Neural progenitor cell (in vitro differentiated cells): Measurements from ENCODE around the gene IQGAP2. TPM values are rescaled to one million over a fixed set of nuclear protein-coding genes. Genes with fewer than 3 reads are reported as not detected.

Experiments
- DNase-seq: peaks from one replicate; pipeline ENCODE4 v3.0.0-alpha.2; 2016; ENCODE audit warnings: low spot score
- H2AFZ ChIP-seq: fragments of 200-600 bp; sonication (generic); replicated peaks from 2 replicates; pipeline ENCODE4 v1.6.1; 2016; ENCODE audit warnings: antibody characterized with exemption
- H3F3A ChIP-seq: fragments of 200-600 bp; sonication (generic); 2 replicates; pipeline ENCODE4 v1.6.1; 2016; ENCODE audit warnings: antibody characterized with exemption, low read depth
- H3K27ac ChIP-seq: fragments of 200-600 bp; sonication (generic); 2 replicates; pipeline ENCODE4 v1.5.1; 2016; ENCODE audit warnings: mild to moderate bottlenecking
- H3K27me3 ChIP-seq: fragments of 200-600 bp; sonication (generic); 2 replicates; pipeline ENCODE4 v1.6.1; 2016; ENCODE audit warnings: mild to moderate bottlenecking, moderate library complexity
- H3K36me3 ChIP-seq: fragments of 200-600 bp; sonication (generic); 2 replicates; pipeline ENCODE4 v1.5.1; 2016
- H3K4me1 ChIP-seq: fragments of 200-600 bp; sonication (generic); 2 replicates; pipeline ENCODE4 v1.6.1; 2016; ENCODE audit warnings: mixed run types
- H3K4me2 ChIP-seq: fragments of 200-600 bp; sonication (generic); 2 replicates; pipeline ENCODE4 v1.6.1; 2016
- H3K4me3 ChIP-seq: fragments of 200-600 bp; sonication (generic); 2 replicates; pipeline ENCODE4 v1.5.1; 2016
- H3K79me2 ChIP-seq: fragments of 200-600 bp; sonication (generic); 2 replicates; pipeline ENCODE4 v1.6.1; 2016; ENCODE audit warnings: low read depth
- H3K9ac ChIP-seq: fragments of 200-600 bp; sonication (generic); 2 replicates; pipeline ENCODE4 v1.6.1; 2016
- H3K9me3 ChIP-seq: fragments of 200-600 bp; sonication (generic); 2 replicates; pipeline ENCODE4 v1.5.1; 2016; ENCODE audit warnings: low read depth
- H4K20me1 ChIP-seq: fragments of 200-600 bp; sonication (generic); 2 replicates; pipeline ENCODE4 v1.6.1; 2016; ENCODE audit warnings: low read depth
- H3K27ac Mint-ChIP-seq: 3 replicates; pipeline ENCODE4 v1.8.0; 2021; ENCODE audit warnings: mixed read lengths
- H3K27me3 Mint-ChIP-seq: 2 replicates; pipeline ENCODE4 v1.8.0; 2022; ENCODE audit warnings: low read depth, mild to moderate bottlenecking, inconsistent platforms, moderate library complexity, mixed read lengths; ENCODE audit not compliant: insufficient read depth
- H3K36me3 Mint-ChIP-seq: 3 replicates; pipeline ENCODE4 v1.8.0; 2021; ENCODE audit warnings: mixed read lengths
- H3K4me1 Mint-ChIP-seq: 3 replicates; pipeline ENCODE4 v1.8.0; 2021; ENCODE audit warnings: mixed read lengths
- H3K4me3 Mint-ChIP-seq: 3 replicates; pipeline ENCODE4 v1.8.0; 2021; ENCODE audit warnings: mild to moderate bottlenecking, moderate library complexity, mixed read lengths
- H3K9me3 Mint-ChIP-seq: 3 replicates; pipeline ENCODE4 v1.8.0; 2020; ENCODE audit warnings: mixed read lengths
- EZH2 ChIP-seq: fragments of 200-600 bp; sonication (generic); IDR thresholded peaks from 2 replicates; pipeline ENCODE4 v1.6.1; 2017; ENCODE audit warnings: antibody characterized with exemption, mild to moderate bottlenecking, moderate library complexity
- EZH2phosphoT487 ChIP-seq: fragments of 200-600 bp; sonication (generic); IDR thresholded peaks from 2 replicates; pipeline ENCODE4 v1.6.1; 2017; ENCODE audit warnings: antibody characterized with exemption
- total RNA-seq: library from RNA; depleted of rRNA; stranded (reverse); fragments of >200 nt; gene quantifications from 2 replicates; pipeline ENCODE4 v1.2.3, GENCODE V29; 2015; ENCODE audit warnings: low replicate concordance
- TF ChIP-seq, protein P1 (sequence below): fragments of 200-600 bp; sonication (generic); IDR thresholded peaks from 2 replicates; pipeline ENCODE4 v1.5.1; 2017; ENCODE audit warnings: antibody characterized with exemption, mild to moderate bottlenecking

IQGAP2 gene
- total RNA-seq, 1 donor from 2014 or later, result 37.7 TPM

DNA sequence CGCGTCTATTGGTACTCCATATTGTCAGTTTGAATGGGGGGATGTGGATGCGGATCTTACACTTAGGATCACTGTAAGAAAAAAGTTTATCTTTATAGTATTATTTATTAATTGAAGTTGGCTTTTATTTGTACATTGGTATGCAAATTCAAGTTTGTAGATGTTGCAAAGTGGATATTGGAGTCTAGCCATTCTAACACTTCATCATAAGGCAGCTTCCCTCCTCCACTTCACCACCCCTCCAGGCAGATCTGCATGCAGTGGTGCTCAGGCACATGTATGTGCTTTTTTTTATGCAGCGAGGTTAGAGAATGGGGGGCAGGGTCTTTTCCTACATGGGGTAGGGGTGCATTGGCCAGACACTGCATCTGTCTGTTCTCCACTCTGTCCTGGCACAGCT is 84.3 kb downstream of the IQGAP2 start:
- Histone ChIP-seq H3F3A (peaks cover 5% of the 10 kb centered on the region), H3K36me3 (no peaks in the 10 kb centered on the region), H3K4me1 (peaks cover 42% of the 10 kb centered on the region), H4K20me1 (no peaks in the 10 kb centered on the region), H3K27ac (no peak overlapping the region), H3K4me3 (no peak overlapping the region), H3K9me3 (no peaks in the 10 kb centered on the region), H2AFZ (no peak overlapping the region), H3K9ac (no peak overlapping the region), H3K79me2 (no peaks in the 10 kb centered on the region), H3K4me2 (no peak overlapping the region), H3K27me3 (no peaks in the 10 kb centered on the region)
- Mint-ChIP-seq H3K27me3 (no peaks in the 10 kb centered on the region), H3K4me1 (peaks cover 48% of the 10 kb centered on the region), H3K36me3 (no peaks in the 10 kb centered on the region), H3K9me3 (no peaks in the 10 kb centered on the region), H3K4me3 (no peak overlapping the region), H3K27ac (no peak overlapping the region)
- DNase-seq, result no peak
- TF ChIP-seq, protein P1, sequence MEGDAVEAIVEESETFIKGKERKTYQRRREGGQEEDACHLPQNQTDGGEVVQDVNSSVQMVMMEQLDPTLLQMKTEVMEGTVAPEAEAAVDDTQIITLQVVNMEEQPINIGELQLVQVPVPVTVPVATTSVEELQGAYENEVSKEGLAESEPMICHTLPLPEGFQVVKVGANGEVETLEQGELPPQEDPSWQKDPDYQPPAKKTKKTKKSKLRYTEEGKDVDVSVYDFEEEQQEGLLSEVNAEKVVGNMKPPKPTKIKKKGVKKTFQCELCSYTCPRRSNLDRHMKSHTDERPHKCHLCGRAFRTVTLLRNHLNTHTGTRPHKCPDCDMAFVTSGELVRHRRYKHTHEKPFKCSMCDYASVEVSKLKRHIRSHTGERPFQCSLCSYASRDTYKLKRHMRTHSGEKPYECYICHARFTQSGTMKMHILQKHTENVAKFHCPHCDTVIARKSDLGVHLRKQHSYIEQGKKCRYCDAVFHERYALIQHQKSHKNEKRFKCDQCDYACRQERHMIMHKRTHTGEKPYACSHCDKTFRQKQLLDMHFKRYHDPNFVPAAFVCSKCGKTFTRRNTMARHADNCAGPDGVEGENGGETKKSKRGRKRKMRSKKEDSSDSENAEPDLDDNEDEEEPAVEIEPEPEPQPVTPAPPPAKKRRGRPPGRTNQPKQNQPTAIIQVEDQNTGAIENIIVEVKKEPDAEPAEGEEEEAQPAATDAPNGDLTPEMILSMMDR, result no peak
- TF ChIP-seq EZH2phosphoT487, result no peak
- TF ChIP-seq EZH2, result no peak

DNA sequence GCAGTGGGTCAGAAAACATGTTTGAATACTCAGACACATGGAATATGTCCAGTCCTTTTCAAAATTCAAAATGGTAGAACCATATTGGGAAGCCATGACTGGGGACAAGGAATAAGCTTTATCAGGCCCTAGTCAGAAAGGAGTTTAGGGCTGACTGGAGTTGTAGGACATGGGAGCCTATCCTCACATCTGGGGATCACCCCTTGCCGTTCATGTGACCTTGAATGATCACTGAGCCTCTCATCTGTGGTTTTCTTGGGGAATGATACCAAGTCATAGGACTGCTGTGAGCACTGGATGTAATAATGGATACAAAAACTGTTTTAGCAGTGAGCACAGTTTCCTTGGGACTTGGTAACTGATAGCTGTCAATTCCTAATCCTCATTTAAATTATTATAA is 84.7 kb downstream of the IQGAP2 start:
- Histone ChIP-seq H3K4me2 (no peak overlapping the region), H3F3A (peaks cover 5% of the 10 kb centered on the region), H3K4me3 (no peak overlapping the region), H3K9me3 (no peaks in the 10 kb centered on the region), H4K20me1 (no peaks in the 10 kb centered on the region), H3K79me2 (no peaks in the 10 kb centered on the region), H3K9ac (no peak overlapping the region), H3K4me1 (peaks cover 45% of the 10 kb centered on the region), H3K27ac (no peak overlapping the region), H2AFZ (no peak overlapping the region), H3K36me3 (no peaks in the 10 kb centered on the region), H3K27me3 (no peaks in the 10 kb centered on the region)
- Mint-ChIP-seq H3K9me3 (no peaks in the 10 kb centered on the region), H3K27me3 (no peaks in the 10 kb centered on the region), H3K36me3 (no peaks in the 10 kb centered on the region), H3K4me3 (no peak overlapping the region), H3K4me1 (peaks cover 52% of the 10 kb centered on the region), H3K27ac (no peak overlapping the region)
- DNase-seq, result no peak
- TF ChIP-seq EZH2 (no peak), EZH2phosphoT487 (no peak)
- TF ChIP-seq, protein P1, result no peak

DNA sequence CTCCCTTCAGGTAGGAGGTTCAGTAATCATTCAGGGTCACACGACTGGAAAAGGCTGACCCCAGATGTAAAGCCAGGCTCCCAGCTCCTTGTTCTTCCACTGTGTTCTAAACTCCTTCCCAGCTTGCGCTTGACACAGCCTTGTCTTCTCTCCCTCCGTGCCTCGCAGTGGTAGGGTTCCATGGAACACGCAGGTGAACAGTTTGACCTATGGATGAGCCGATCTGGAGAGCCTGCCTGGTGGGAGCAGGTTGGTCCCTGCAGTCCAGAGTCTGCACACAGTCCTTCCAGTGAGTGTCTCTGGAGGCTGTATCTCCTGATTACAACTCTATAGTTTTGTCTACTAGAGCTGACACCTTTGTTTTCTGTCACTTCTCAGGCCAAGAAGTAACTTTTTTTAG is 85.9 kb downstream of the IQGAP2 start:
- Mint-ChIP-seq H3K9me3 (no peaks in the 10 kb centered on the region), H3K36me3 (no peaks in the 10 kb centered on the region), H3K27me3 (no peaks in the 10 kb centered on the region), H3K4me3 (peak overlapping the region; percentile 54), H3K27ac (peak overlapping the region; percentile 92), H3K4me1 (peaks cover 49% of the 10 kb centered on the region)
- Histone ChIP-seq H3K27me3 (no peaks in the 10 kb centered on the region), H2AFZ (no peak overlapping the region), H3K9ac (no peak overlapping the region), H3K36me3 (no peaks in the 10 kb centered on the region), H4K20me1 (no peaks in the 10 kb centered on the region), H3K4me2 (no peak overlapping the region), H3K27ac (no peak overlapping the region), H3K4me3 (no peak overlapping the region), H3K4me1 (peaks cover 45% of the 10 kb centered on the region), H3F3A (peaks cover 5% of the 10 kb centered on the region), H3K79me2 (no peaks in the 10 kb centered on the region), H3K9me3 (no peaks in the 10 kb centered on the region)
- TF ChIP-seq EZH2 (no peak), EZH2phosphoT487 (no peak)
- TF ChIP-seq, protein P1, result no peak
- no peak for DNase-seq
